Endothelial cell of umbilical vein (primary cell): Measurements from ENCODE around the gene COL23A1. TPM values are rescaled to one million over a fixed set of nuclear protein-coding genes. Genes with fewer than 3 reads are reported as not detected.

Experiments used
- BruUV-seq: library from RNA; stranded (reverse); fragments of 400-500 nt; replicated peaks from 2 replicates; lab custom pipeline; 2021; lab: Mats Ljungman, UMichigan
- CTCF ChIA-PET: fragments of 300-600, 350-600 bp; sonication (Branson Sonifier 250); formaldehyde crosslinking; loops from one replicate; lab custom pipeline; 2021; ENCODE audit warnings: antibody characterized with exemption, inconsistent platforms; lab: Charles Lee
- POLR2A ChIA-PET: fragments of 300-600, 350-600 bp; sonication (Branson Sonifier 250); formaldehyde crosslinking; loops from one replicate; lab custom pipeline; 2021; ENCODE audit warnings: antibody characterized with exemption, inconsistent platforms; lab: Charles Lee
- DNase-seq: peaks from one replicate; pipeline ENCODE4 v3.0.0-alpha.2; 2011; ENCODE audit warnings: low read depth, low spot score
- FAIRE-seq: peaks from 2 replicates; lab custom pipeline; 2011; peaks lifted over from hg19 to GRCh38; lab: Jason Lieb, UNC
- H2AFZ ChIP-seq: 2 replicates; pipeline ENCODE4 v1.6.0; 2012; ENCODE audit warnings: low read depth, low read length, control low read depth, inconsistent platforms
- H3K27ac ChIP-seq: 2 replicates; pipeline ENCODE4 v1.5.1; 2011; ENCODE audit warnings: low read depth, mild to moderate bottlenecking, control low read depth, low read length, moderate library complexity; ENCODE audit not compliant: insufficient read depth
- H3K27me3 ChIP-seq, 2 experiments: 2 replicates each; pipeline versions ENCODE4 v1.6.0 to v1.6.1; 2011; ENCODE audit warnings: low read length in 2 of 2, mixed read lengths in 1 of 2; ENCODE audit not compliant: control insufficient read depth in 2 of 2, insufficient read depth in 2 of 2
- H3K36me3 ChIP-seq, 2 experiments: 2 replicates in 1 of 2; 3 replicates in 1 of 2; pipeline ENCODE4 v1.5.1; 2011; ENCODE audit warnings: low read length in 2 of 2, mild to moderate bottlenecking in 1 of 2, moderate library complexity in 1 of 2; ENCODE audit not compliant: control insufficient read depth in 2 of 2, insufficient read depth in 2 of 2; ENCODE audit errors: extremely low read depth in 1 of 2
- H3K4me1 ChIP-seq: 3 replicates; pipeline ENCODE4 v1.5.1; 2011; ENCODE audit warnings: mild to moderate bottlenecking, low read length; ENCODE audit not compliant: control insufficient read depth, insufficient read depth; ENCODE audit errors: extremely low read depth
- H3K4me2 ChIP-seq: 2 replicates; pipeline ENCODE4 v1.6.1; 2011; ENCODE audit warnings: low read length, control low read depth, mixed read lengths; ENCODE audit not compliant: insufficient read depth
- H3K4me3 ChIP-seq, 3 experiments: fragments of 200-600 bp in 1 of 3; sonication (generic), shearing (Covaris generic) in 1 of 3; replicated peaks in 1 of 3; 2 replicates each; pipeline ENCODE4 v1.5.1; 2011 to 2016; ENCODE audit warnings: control low read depth in 3 of 3, low read length in 3 of 3, mild to moderate bottlenecking in 2 of 3, inconsistent platforms in 1 of 3, low read depth in 1 of 3, moderate library complexity in 1 of 3; ENCODE audit not compliant: insufficient read depth in 1 of 3
- H3K79me2 ChIP-seq: 2 replicates; pipeline ENCODE4 v1.6.0; 2012; ENCODE audit warnings: low read length, inconsistent platforms; ENCODE audit not compliant: control insufficient read depth, insufficient read depth
- H3K9ac ChIP-seq: replicated peaks from 2 replicates; pipeline ENCODE3; 2011; ENCODE audit warnings: low read length, control low read depth; ENCODE audit not compliant: insufficient read depth; ENCODE audit errors: extremely low read depth
- H3K9me1 ChIP-seq: replicated peaks from 3 replicates; pipeline ENCODE4 v1.6.0; 2011; ENCODE audit warnings: mild to moderate bottlenecking, low read length; ENCODE audit not compliant: control insufficient read depth, insufficient read depth; ENCODE audit errors: extremely low read depth
- H3K9me3 ChIP-seq: replicated peaks from 2 replicates; pipeline ENCODE4 v1.5.1; 2012; ENCODE audit warnings: low read length, inconsistent platforms; ENCODE audit not compliant: control insufficient read depth, insufficient read depth
- H4K20me1 ChIP-seq: replicated peaks from 2 replicates; pipeline ENCODE3; 2011; ENCODE audit warnings: mild to moderate bottlenecking, low read length; ENCODE audit not compliant: control insufficient read depth, insufficient read depth; ENCODE audit errors: extremely low read depth
- CTCF ChIP-seq, 2 donors: IDR thresholded peaks; 1 replicate in 1 of 2; 2 replicates in 1 of 2; pipeline ENCODE4 v1.5.1; 2011; ENCODE audit warnings: low read length in 2 of 2, mild to moderate bottlenecking in 2 of 2, moderate library complexity in 2 of 2, control low read depth in 1 of 2, inconsistent platforms in 1 of 2, low read depth in 1 of 2; ENCODE audit not compliant: insufficient read depth in 1 of 2; ENCODE audit errors: extremely low read depth in 1 of 2
- EZH2 ChIP-seq: IDR thresholded peaks from 2 replicates; pipeline ENCODE4 v1.6.1; 2012; ENCODE audit warnings: borderline replicate concordance, low read depth, mild to moderate bottlenecking, moderate library complexity, low read length, inconsistent platforms; ENCODE audit not compliant: severe bottlenecking
- FOS ChIP-seq: IDR thresholded peaks from 2 replicates; pipeline ENCODE4 v1.6.1; 2011; ENCODE audit warnings: mild to moderate bottlenecking, low read length, moderate library complexity, borderline replicate concordance; ENCODE audit not compliant: insufficient read depth
- GATA2 ChIP-seq: IDR thresholded peaks from 2 replicates; pipeline ENCODE4 v1.7.0; 2011; ENCODE audit warnings: low read depth, mild to moderate bottlenecking, moderate library complexity, mixed read lengths, low read length; ENCODE audit not compliant: insufficient read length, insufficient read depth
- JUN ChIP-seq: IDR thresholded peaks from 2 replicates; pipeline ENCODE4 v1.6.1; 2011; ENCODE audit warnings: borderline replicate concordance, low read depth; ENCODE audit not compliant: insufficient read length, insufficient read depth
- MAX ChIP-seq: IDR thresholded peaks from 2 replicates; pipeline ENCODE4 v1.6.1; 2011; ENCODE audit not compliant: insufficient read depth, insufficient read length
- MYC ChIP-seq: IDR thresholded peaks from one replicate; pipeline ENCODE4 v1.6.1; 2011; ENCODE audit warnings: mild to moderate bottlenecking, low read depth, low read length
- POLR2A ChIP-seq: IDR thresholded peaks from 2 replicates; pipeline ENCODE4 v1.6.1; 2012; ENCODE audit warnings: low read depth, mild to moderate bottlenecking, control low read depth, low read length
- POLR2AphosphoS5 ChIP-seq: IDR thresholded peaks from 2 replicates; pipeline ENCODE4 v1.6.1; 2012; ENCODE audit warnings: low read depth, mild to moderate bottlenecking, control low read depth, low read length, moderate library complexity; ENCODE audit not compliant: insufficient read depth
- dilution Hi-C: fragments of 300-500 bp; cut with MboI; formaldehyde crosslinking; loops from one replicate; pipeline ENCODE4 v1.15.0; 2019; ENCODE audit warnings: low sequenced_read_pairs; ENCODE audit not compliant: extremely low pct_ligation_motif_present
- intact Hi-C: fragments of 100-400 bp; cut with micrococcal nuclease; formaldehyde crosslinking; loops from one replicate; pipeline ENCODE4 v1.10.0; 2022
- polyA plus RNA-seq, 4 experiments: library from polyadenylated mRNA; depleted of rRNA in 3 of 4; stranded (reverse) in 3 of 4; unstranded in 1 of 4; fragments of >200 nt; gene quantifications; 2 replicates each; pipeline versions ENCODE4 v1.2.1 to v1.2.3, GENCODE V29; 2011 to 2012; ENCODE audit warnings: missing spikeins in 1 of 4
- total RNA-seq: library from RNA; stranded (reverse); gene quantifications from 2 replicates; pipeline ENCODE4 v1.2.3, GENCODE V29; 2021

Gene COL23A1
- total and polyA plus RNA-seq, 2 donors (not counting 3 experiments of a cell fraction or from before 2014, with no cell fraction given), result not detected

GRCh38 chr5:178308541-178309092, 281.6 kb downstream of the COL23A1 start:
- Histone ChIP-seq H3K27ac (no peak overlapping the region), H3K36me3 (no peaks in the 10 kb centered on the region), H4K20me1 (no peaks in the 10 kb centered on the region), H3K9ac (no peak overlapping the region), H3K9me3 (no peaks in the 10 kb centered on the region), H2AFZ (no peak overlapping the region), H3K79me2 (no peaks in the 10 kb centered on the region), H3K4me2 (no peak overlapping the region), H3K9me1 (no peaks in the 10 kb centered on the region), H3K4me3 (no peak overlapping the region), H3K4me1 (no peaks in the 10 kb centered on the region), H3K27me3 (no peaks in the 10 kb centered on the region)
- intact Hi-C loops (no loop called here), dilution Hi-C loops (no loop called here)
- DNase-seq (no peak), FAIRE-seq (no peak)
- TF ChIP-seq EZH2, result no peak
- no peak for TF ChIP-seq JUN
- no peak for TF ChIP-seq MYC
- no peak for TF ChIP-seq FOS
- no peak for TF ChIP-seq POLR2AphosphoS5
- TF ChIP-seq CTCF (IDR thresholded peaks at IDR 0.05; ENCODE audit: extremely low read depth in 1 of 2, insufficient read depth in 1 of 2, low read depth in 1 of 2, low read length in 2 of 2), result no peak
- no peak for TF ChIP-seq GATA2
- TF ChIP-seq MAX, result no peak
- TF ChIP-seq POLR2A, result no peak
- ChIA-PET CTCF (no interaction called here), POLR2A (no interaction called here)
- BruUV-seq, result no TSS peak
